Measurements from ENCODE around the gene PGLYRP3.
A peak's percentile ranks its signal among the peaks of the same experiment; 100 is the strongest.

Gene PGLYRP3

GRCh38 chr1:153313288-153313687 is 536 bp upstream of the PGLYRP3 start:
- DNase-seq, result no peak

GRCh38 chr1:153310526-153310925 is 2.2 kb downstream of the PGLYRP3 start:
- no peak for DNase-seq

GRCh38 chr1:153309441-153309840 is 3.3 kb downstream of the PGLYRP3 start:
- no peak for DNase-seq

- no peak for DNase-seq
Measured at GRCh38 chr1:153308540-153308939, 4.2 kb downstream of the PGLYRP3 start.

GRCh38 chr1:153307221-153307600 is 5.5 kb downstream of the PGLYRP3 start:
- DNase-seq, result no peak

GRCh38 chr1:153306303-153307220 is 6.2 kb downstream of the PGLYRP3 start:
- no peak for DNase-seq

GRCh38 chr1:153305682-153306081 is 7.1 kb downstream of the PGLYRP3 start:
- no peak for DNase-seq

GRCh38 chr1:153302308-153302707 is 10.4 kb downstream of the PGLYRP3 start:
- DNase-seq, result no peak

- no peak for DNase-seq
Measured at GRCh38 chr1:153293851-153294250, 18.9 kb downstream of the PGLYRP3 start.

GRCh38 chr1:153293480-153293775 is 19.3 kb downstream of the PGLYRP3 start:
- no peak for DNase-seq

- DNase-seq, result no peak
Measured at GRCh38 chr1:153292740-153293479, 19.8 kb downstream of the PGLYRP3 start.

GRCh38 chr1:153292185-153292584 is 20.6 kb downstream of the PGLYRP3 start:
- DNase-seq, result no peak

GRCh38 chr1:153291514-153291913 is 21.2 kb downstream of the PGLYRP3 start:
- DNase-seq, result no peak

GRCh38 chr1:153288634-153289275 is 24.0 kb downstream of the PGLYRP3 start:
- DNase-seq, result no peak

- peak; percentile 64 for DNase-seq
Measured at GRCh38 chr1:153277852-153278251, 34.9 kb downstream of the PGLYRP3 start.

GRCh38 chr1:153272186-153272585 is 40.6 kb downstream of the PGLYRP3 start:
- no peak for DNase-seq

- no peak for DNase-seq
Measured at GRCh38 chr1:153271711-153272110, 41.0 kb downstream of the PGLYRP3 start.

GRCh38 chr1:153265457-153265856 is 47.3 kb downstream of the PGLYRP3 start:
- no peak for DNase-seq

- DNase-seq, result no peak
Measured at GRCh38 chr1:153262462-153263157, 50.1 kb downstream of the PGLYRP3 start.

- no peak for DNase-seq
Measured at GRCh38 chr1:153262070-153262366, 50.7 kb downstream of the PGLYRP3 start.

- no peak for DNase-seq
Measured at GRCh38 chr1:153261281-153262069, 51.3 kb downstream of the PGLYRP3 start.

GRCh38 chr1:153260585-153261280 is 52.0 kb downstream of the PGLYRP3 start:
- DNase-seq, result no peak
